Bronchial epithelial cell (primary cell): ENCODE measurements around the gene SSC5D. TPM values are rescaled to one million over a fixed set of nuclear protein-coding genes. Genes with fewer than 3 reads are reported as not detected.

Experiments used
- DNase-seq: peaks from one replicate; pipeline ENCODE4 v3.0.0-alpha.2; 2010; ENCODE audit warnings: low read depth
- FAIRE-seq: peaks from 2 replicates; lab custom pipeline; 2011; peaks lifted over from hg19 to GRCh38; lab: Jason Lieb, UNC
- H3K27me3 ChIP-seq: 2 replicates; pipeline ENCODE4 v1.5.1; 2011; ENCODE audit warnings: low read length; ENCODE audit not compliant: control insufficient read depth, insufficient read depth
- H3K36me3 ChIP-seq: 2 replicates; pipeline ENCODE4 v1.5.1; 2011; ENCODE audit warnings: low read length; ENCODE audit not compliant: control insufficient read depth, insufficient read depth
- H3K4me3 ChIP-seq: 2 replicates; pipeline ENCODE4 v1.5.1; 2011; ENCODE audit warnings: mild to moderate bottlenecking, low read depth, low read length, control low read depth
- CTCF ChIP-seq: IDR thresholded peaks from 2 replicates; pipeline ENCODE4 v1.5.1; 2011; ENCODE audit warnings: mild to moderate bottlenecking, moderate library complexity, low read length, control low read depth, inconsistent platforms; ENCODE audit not compliant: insufficient read depth, severe bottlenecking
- total RNA-seq: library from RNA; depleted of rRNA; stranded (reverse); fragments of >200 nt; gene quantifications from 2 replicates; pipeline ENCODE4 v1.2.1, GENCODE V29; 2014

SSC5D gene
- total RNA-seq, 1 donor from 2014 or later = under 0.01 TPM

- Histone ChIP-seq H3K27me3 (no peaks in the 10 kb centered on the region), H3K36me3 (no peaks in the 10 kb centered on the region), H3K4me3 (no peak overlapping the region)
- DNase-seq (no peak), FAIRE-seq (no peak)
- TF ChIP-seq CTCF = no peak
Observed at GRCh38 chr19:55525289-55526101, 37.3 kb downstream of the SSC5D start.

- no peaks in the 10 kb centered on the region for H3K36me3 ChIP-seq
- H3K27me3 ChIP-seq = no peaks in the 10 kb centered on the region
- H3K4me3 ChIP-seq = no peak overlapping the region
- FAIRE-seq (peak; percentile 95), DNase-seq (peak; percentile 35)
- TF ChIP-seq CTCF = no peak
Observed at GRCh38 chr19:55526216-55527196, 38.3 kb downstream of the SSC5D start.

GRCh38 chr19:55527197-55528029, 39.2 kb downstream of the SSC5D start:
- H3K4me3 ChIP-seq = no peak overlapping the region
- H3K36me3 ChIP-seq = no peaks in the 10 kb centered on the region
- TF ChIP-seq CTCF = no peak
- FAIRE-seq = peak; percentile 98
- H3K27me3 ChIP-seq = no peaks in the 10 kb centered on the region
- DNase-seq = no peak

GRCh38 chr19:55528030-55528803, 40.0 kb downstream of the SSC5D start:
- DNase-seq = no peak
- H3K27me3 ChIP-seq = no peaks in the 10 kb centered on the region
- no peaks in the 10 kb centered on the region for H3K36me3 ChIP-seq
- no peak for FAIRE-seq
- no peak for TF ChIP-seq CTCF
- no peak overlapping the region for H3K4me3 ChIP-seq
